Hepatocyte (in vitro differentiated cells): ENCODE measurements around the gene RPS6KA4.

Source experiments
- EZH2 ChIP-seq: fragments of 200-600 bp; sonication (generic); IDR thresholded peaks from 2 replicates; pipeline ENCODE4 v1.6.1; 2016; ENCODE audit warnings: antibody characterized with exemption, mild to moderate bottlenecking, borderline replicate concordance
- EZH2phosphoT487 ChIP-seq: fragments of 200-600 bp; sonication (generic); IDR thresholded peaks from one replicate; pipeline ENCODE4 v1.6.1; 2018; ENCODE audit warnings: antibody characterized with exemption, mild to moderate bottlenecking, low read depth, moderate library complexity; ENCODE audit not compliant: unreplicated experiment, severe bottlenecking
- TF ChIP-seq, protein P1 (sequence below): fragments of 200-600 bp; sonication (generic); IDR thresholded peaks from 2 replicates; pipeline ENCODE4 v1.5.1; 2016; ENCODE audit warnings: antibody characterized with exemption, mild to moderate bottlenecking; ENCODE audit not compliant: poor library complexity

GRCh38 chr11:64366751-64367150 is 7.8 kb downstream of the RPS6KA4 start:
- no peak for TF ChIP-seq EZH2
- TF ChIP-seq EZH2phosphoT487: no peak
- TF ChIP-seq, protein P1, sequence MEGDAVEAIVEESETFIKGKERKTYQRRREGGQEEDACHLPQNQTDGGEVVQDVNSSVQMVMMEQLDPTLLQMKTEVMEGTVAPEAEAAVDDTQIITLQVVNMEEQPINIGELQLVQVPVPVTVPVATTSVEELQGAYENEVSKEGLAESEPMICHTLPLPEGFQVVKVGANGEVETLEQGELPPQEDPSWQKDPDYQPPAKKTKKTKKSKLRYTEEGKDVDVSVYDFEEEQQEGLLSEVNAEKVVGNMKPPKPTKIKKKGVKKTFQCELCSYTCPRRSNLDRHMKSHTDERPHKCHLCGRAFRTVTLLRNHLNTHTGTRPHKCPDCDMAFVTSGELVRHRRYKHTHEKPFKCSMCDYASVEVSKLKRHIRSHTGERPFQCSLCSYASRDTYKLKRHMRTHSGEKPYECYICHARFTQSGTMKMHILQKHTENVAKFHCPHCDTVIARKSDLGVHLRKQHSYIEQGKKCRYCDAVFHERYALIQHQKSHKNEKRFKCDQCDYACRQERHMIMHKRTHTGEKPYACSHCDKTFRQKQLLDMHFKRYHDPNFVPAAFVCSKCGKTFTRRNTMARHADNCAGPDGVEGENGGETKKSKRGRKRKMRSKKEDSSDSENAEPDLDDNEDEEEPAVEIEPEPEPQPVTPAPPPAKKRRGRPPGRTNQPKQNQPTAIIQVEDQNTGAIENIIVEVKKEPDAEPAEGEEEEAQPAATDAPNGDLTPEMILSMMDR: no peak
